Activated CD4-positive, alpha-beta memory T cell treated with anti-CD3 and anti-CD28 coated beads, Interleukin-2, amount 10 ng/mL, durations not matched to agents 7 days and 5 days (primary cell): ENCODE measurements around the gene TJAP1. TPM values are rescaled to one million over a fixed set of nuclear protein-coding genes. Genes with fewer than 3 reads are reported as not detected.
"Not testable (repeated sequence)": the region's sequence is repeated elsewhere in the genome, so short reads cannot be mapped to it uniquely, and the experiment has no call there.

Source experiments
- CTCF ChIA-PET: fragments of 350-600 bp; sonication (Branson Sonifier 250); formaldehyde crosslinking; loops from one replicate; lab custom pipeline; 2021; ENCODE audit warnings: antibody characterized with exemption, inconsistent platforms; lab: Charles Lee
- POLR2A ChIA-PET: fragments of 350-600 bp; sonication (Branson Sonifier 250); formaldehyde crosslinking; loops from one replicate; lab custom pipeline; 2021; ENCODE audit warnings: antibody characterized with exemption; lab: Charles Lee
- DNase-seq: peaks from one replicate; pipeline ENCODE4 v3.0.0-alpha.2; 2020
- H3K27ac Mint-ChIP-seq: one replicate; pipeline ENCODE4 v1.8.0; 2021; ENCODE audit warnings: mild to moderate bottlenecking, mixed read lengths
- H3K27me3 Mint-ChIP-seq: one replicate; pipeline ENCODE4 v1.8.0; 2021; ENCODE audit warnings: mixed read lengths
- H3K36me3 Mint-ChIP-seq: one replicate; pipeline ENCODE4 v1.8.0; 2021; ENCODE audit warnings: low read depth, mixed read lengths
- H3K4me1 Mint-ChIP-seq: one replicate; pipeline ENCODE4 v1.8.0; 2021; ENCODE audit warnings: mixed read lengths
- H3K4me3 Mint-ChIP-seq: one replicate; pipeline ENCODE4 v1.8.0; 2021; ENCODE audit warnings: mild to moderate bottlenecking, mixed read lengths
- H3K9me3 Mint-ChIP-seq: one replicate; pipeline ENCODE4 v1.8.0; 2021; ENCODE audit warnings: mixed read lengths
- total RNA-seq, 2 experiments: library from RNA; stranded (reverse); gene quantifications; one replicate each; pipeline ENCODE4 v1.2.3, GENCODE V29; 2021

The TJAP1 gene
- total RNA-seq, 2 experiments from 2014 or later: 34.7 to 36.6 TPM

GRCh38 chr6:43491750-43492661 is 14.6 kb downstream of the TJAP1 start:
- ChIA-PET CTCF (no interaction called here), POLR2A (no interaction called here)
- Mint-ChIP-seq H3K4me1 (peaks cover 26% of the 10 kb centered on the region), H3K9me3 (no peaks in the 10 kb centered on the region), H3K27ac (peak overlapping the region; percentile 36), H3K36me3 (no peaks in the 10 kb centered on the region), H3K4me3 (no peak overlapping the region), H3K27me3 (no peaks in the 10 kb centered on the region)
- DNase-seq: no peak

- Mint-ChIP-seq H3K9me3 (no peaks in the 10 kb centered on the region), H3K4me1 (peaks cover 26% of the 10 kb centered on the region), H3K36me3 (no peaks in the 10 kb centered on the region), H3K27me3 (no peaks in the 10 kb centered on the region), H3K4me3 (no peak overlapping the region), H3K27ac (peak overlapping the region; percentile 36)
- CTCF ChIA-PET: no interaction called here
- DNase-seq: no peak
- POLR2A ChIA-PET: interaction anchor here (0.9 kb wide), 1 partner anchor 15 kb away, joined by 3 read pairs; no protein-coding TSS in a partner anchor
These were observed 15.3 kb downstream of the TJAP1 start for GRCh38 chr6:43492673-43493072.

- Mint-ChIP-seq H3K4me3 (no peak overlapping the region), H3K36me3 (no peaks in the 10 kb centered on the region), H3K27ac (no peak overlapping the region), H3K27me3 (no peaks in the 10 kb centered on the region), H3K4me1 (peaks cover 26% of the 10 kb centered on the region), H3K9me3 (no peaks in the 10 kb centered on the region)
- DNase-seq: no peak
- ChIA-PET POLR2A (interaction anchor here (0.9 kb wide), 1 partner anchor 15 kb away, joined by 3 read pairs; no protein-coding TSS in a partner anchor), CTCF (interaction anchor here (5.5 kb wide), 1 partner anchor 13 kb away, joined by 35 read pairs; no protein-coding TSS in a partner anchor)
These were observed 15.9 kb downstream of the TJAP1 start for GRCh38 chr6:43493230-43493629.

GRCh38 chr6:43493833-43494232 is 16.5 kb downstream of the TJAP1 start:
- Mint-ChIP-seq H3K9me3 (no peaks in the 10 kb centered on the region), H3K36me3 (peaks cover 2% of the 10 kb centered on the region), H3K27ac (peak overlapping the region; percentile 14), H3K4me1 (peaks cover 26% of the 10 kb centered on the region), H3K4me3 (no peak overlapping the region), H3K27me3 (no peaks in the 10 kb centered on the region)
- CTCF ChIA-PET: interaction anchor here (1.0 to 5.5 kb wide), 2 partner anchors 13 to 23 kb away, joined by 5 to 35 read pairs; partner anchors contain the start of genes POLR1C and YIPF3
- DNase-seq: no peak
- POLR2A ChIA-PET: interaction anchor here (0.9 kb wide), 1 partner anchor 16 kb away, joined by 3 read pairs; no protein-coding TSS in a partner anchor

- no peak overlapping the region for H3K4me3 Mint-ChIP-seq
- H3K27me3 Mint-ChIP-seq: no peaks in the 10 kb centered on the region
- DNase-seq: no peak
- peaks cover 26% of the 10 kb centered on the region for H3K4me1 Mint-ChIP-seq
- ChIA-PET POLR2A (interaction anchor here (0.7 to 2.3 kb wide), 5 partner anchors 11 to 32 kb away, joined by 3 to 10 read pairs (median 5); partner anchors contain the start of gene TJAP1), CTCF (interaction anchor here (0.6 to 5.5 kb wide), 6 partner anchors 10 to 265 kb away, joined by 4 to 35 read pairs (median 4); partner anchors contain the start of genes DNPH1, POLR1C and YIPF3)
- peak overlapping the region; percentile 14 for H3K27ac Mint-ChIP-seq
- H3K36me3 Mint-ChIP-seq: peaks cover 4% of the 10 kb centered on the region
- H3K9me3 Mint-ChIP-seq: no peaks in the 10 kb centered on the region
These were observed 17.0 kb downstream of the TJAP1 start for GRCh38 chr6:43494321-43494720.

- H3K9me3 Mint-ChIP-seq: no peaks in the 10 kb centered on the region
- H3K27ac Mint-ChIP-seq: peak overlapping the region; percentile 86
- POLR2A ChIA-PET: interaction anchor here (0.7 to 2.3 kb wide), 6 partner anchors 11 to 125 kb away, joined by 3 to 10 read pairs (median 4); partner anchors contain the start of genes TJAP1 and ZNF318
- H3K36me3 Mint-ChIP-seq: peaks cover 4% of the 10 kb centered on the region
- peaks cover 26% of the 10 kb centered on the region for H3K4me1 Mint-ChIP-seq
- H3K27me3 Mint-ChIP-seq: no peaks in the 10 kb centered on the region
- no peak overlapping the region for H3K4me3 Mint-ChIP-seq
- no peak for DNase-seq
- CTCF ChIA-PET: interaction anchor here (0.6 to 5.5 kb wide), 8 partner anchors 9 to 265 kb away, joined by 4 to 35 read pairs (median 4); partner anchors contain the start of genes DNPH1, POLR1C and YIPF3
These were observed 17.4 kb downstream of the TJAP1 start for GRCh38 chr6:43494766-43495165.

- Mint-ChIP-seq H3K27me3 (no peaks in the 10 kb centered on the region), H3K36me3 (peaks cover 4% of the 10 kb centered on the region), H3K4me1 (peaks cover 23% of the 10 kb centered on the region), H3K9me3 (no peaks in the 10 kb centered on the region), H3K27ac (peak overlapping the region; percentile 86), H3K4me3 (no peak overlapping the region)
- ChIA-PET POLR2A (interaction anchor here (0.8 to 2.3 kb wide), 6 partner anchors 10 to 126 kb away, joined by 3 to 10 read pairs (median 4); partner anchors contain the start of genes POLR1C, TJAP1, YIPF3 and ZNF318), CTCF (interaction anchor here (0.6 to 5.5 kb wide), 9 partner anchors 9 to 266 kb away, joined by 3 to 35 read pairs (median 4); partner anchors contain the start of genes DLK2 and DNPH1)
- peak; percentile 45 for DNase-seq
These were observed 18.1 kb downstream of the TJAP1 start for GRCh38 chr6:43495409-43495941.

GRCh38 chr6:43496370-43497128 is 19.2 kb downstream of the TJAP1 start:
- ChIA-PET POLR2A (interaction anchor here (0.9 to 2.3 kb wide), 2 partner anchors 19 to 113 kb away, joined by 3 to 10 read pairs; partner anchors contain the start of gene TJAP1), CTCF (interaction anchor here (0.8 to 5.5 kb wide), 5 partner anchors 10 to 113 kb away, joined by 3 to 35 read pairs (median 4); partner anchors contain the start of genes DLK2 and LRRC73)
- H3K27ac Mint-ChIP-seq: no peak overlapping the region
- H3K27me3 Mint-ChIP-seq: no peaks in the 10 kb centered on the region
- H3K4me3 Mint-ChIP-seq: no peak overlapping the region
- peaks cover 12% of the 10 kb centered on the region for H3K36me3 Mint-ChIP-seq
- peaks cover 23% of the 10 kb centered on the region for H3K4me1 Mint-ChIP-seq
- no peak for DNase-seq
- H3K9me3 Mint-ChIP-seq: no peaks in the 10 kb centered on the region

GRCh38 chr6:43497129-43497396 is 19.7 kb downstream of the TJAP1 start:
- ChIA-PET POLR2A (interaction anchor here (0.9 kb wide), 1 partner anchor 113 kb away, joined by 3 read pairs; no protein-coding TSS in a partner anchor), CTCF (interaction anchor here (1.1 to 5.5 kb wide), 2 partner anchors 9 to 13 kb away, joined by 3 to 35 read pairs; partner anchors contain the start of gene LRRC73)
- H3K4me1 Mint-ChIP-seq: peaks cover 23% of the 10 kb centered on the region
- no peak for DNase-seq
- H3K4me3 Mint-ChIP-seq: no peak overlapping the region
- no peak overlapping the region for H3K27ac Mint-ChIP-seq
- H3K36me3 Mint-ChIP-seq: peaks cover 15% of the 10 kb centered on the region
- no peaks in the 10 kb centered on the region for H3K27me3 Mint-ChIP-seq
- no peaks in the 10 kb centered on the region for H3K9me3 Mint-ChIP-seq

- no peak overlapping the region for H3K4me3 Mint-ChIP-seq
- H3K36me3 Mint-ChIP-seq: peaks cover 15% of the 10 kb centered on the region
- CTCF ChIA-PET: interaction anchor here (5.5 kb wide), 1 partner anchor 9 kb away, joined by 35 read pairs; no protein-coding TSS in a partner anchor
- peaks cover 23% of the 10 kb centered on the region for H3K4me1 Mint-ChIP-seq
- DNase-seq: no peak
- no peaks in the 10 kb centered on the region for H3K27me3 Mint-ChIP-seq
- no peak overlapping the region for H3K27ac Mint-ChIP-seq
- H3K9me3 Mint-ChIP-seq: no peaks in the 10 kb centered on the region
- POLR2A ChIA-PET: interaction anchor here (0.6 to 0.9 kb wide), 2 partner anchors 114 to 847 kb away, joined by 3 read pairs; no protein-coding TSS in a partner anchor
These were observed 20.3 kb downstream of the TJAP1 start for GRCh38 chr6:43497689-43498088.

GRCh38 chr6:43498291-43498690 is 20.9 kb downstream of the TJAP1 start:
- ChIA-PET CTCF (interaction anchor here (0.6 to 5.5 kb wide), 2 partner anchors 8 to 17 kb away, joined by 3 to 35 read pairs; no protein-coding TSS in a partner anchor), POLR2A (interaction anchor here (0.6 kb wide), 1 partner anchor 847 kb away, joined by 3 read pairs; no protein-coding TSS in a partner anchor)
- not testable (repeated sequence) for H3K27me3 Mint-ChIP-seq, H3K4me3 Mint-ChIP-seq, DNase-seq, H3K27ac Mint-ChIP-seq, H3K9me3 Mint-ChIP-seq
- Mint-ChIP-seq H3K4me1 (peaks cover 20% of the 10 kb centered on the region), H3K36me3 (peaks cover 18% of the 10 kb centered on the region)
